Measurements from ENCODE around the gene SETDB2.

The SETDB2 gene

GRCh38 chr13:49524740-49525501 lies 80.8 kb downstream of the SETDB2 start:
- DNase-seq (ENCODE audit: extremely low spot score, insufficient read length, low read depth): no peak
- FAIRE-seq: no peak

DNA sequence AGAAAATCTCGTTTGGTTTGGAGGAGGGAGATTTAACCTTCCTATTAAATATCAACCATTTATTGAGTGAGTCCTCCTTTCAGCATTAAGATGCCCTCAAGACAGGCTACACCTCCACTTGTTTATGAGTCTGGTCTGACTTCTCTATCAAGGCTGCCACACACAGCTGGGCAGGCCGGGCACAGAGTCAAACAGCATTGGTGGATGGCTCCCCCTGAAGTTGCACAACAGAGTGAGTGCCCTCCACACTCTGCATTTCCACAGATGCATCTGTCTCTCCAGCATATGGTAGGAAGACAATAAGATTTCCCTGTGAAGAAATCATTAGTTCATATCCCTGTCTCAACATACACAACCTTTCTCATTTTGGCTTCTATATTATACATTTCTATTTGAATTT lies 83.0 kb downstream of the SETDB2 start:
- FAIRE-seq (no peak), DNase-seq (ENCODE audit: extremely low spot score, insufficient read length, low read depth) (no peak)

DNA sequence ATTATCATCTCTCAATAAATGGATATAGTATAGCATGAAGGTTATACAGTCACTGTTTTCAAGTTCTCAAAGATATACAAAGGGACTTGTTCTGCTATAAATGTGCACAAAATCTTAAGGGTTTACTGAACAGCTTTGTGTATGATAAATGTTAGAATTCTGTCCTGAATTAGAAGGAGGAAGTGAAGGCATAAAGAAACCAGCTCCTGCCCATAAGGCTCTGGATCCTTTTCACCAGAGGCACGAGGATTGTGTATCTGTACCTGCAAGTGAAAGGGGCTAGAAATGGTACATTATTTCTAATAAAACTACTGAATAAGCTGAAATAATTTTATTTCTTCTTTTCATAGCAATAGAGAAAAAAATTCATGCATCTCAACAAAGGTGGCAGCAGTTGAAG lies 84.1 kb downstream of the SETDB2 start:
- FAIRE-seq (no peak), DNase-seq (ENCODE audit: extremely low spot score, insufficient read length, low read depth) (no peak)

DNA sequence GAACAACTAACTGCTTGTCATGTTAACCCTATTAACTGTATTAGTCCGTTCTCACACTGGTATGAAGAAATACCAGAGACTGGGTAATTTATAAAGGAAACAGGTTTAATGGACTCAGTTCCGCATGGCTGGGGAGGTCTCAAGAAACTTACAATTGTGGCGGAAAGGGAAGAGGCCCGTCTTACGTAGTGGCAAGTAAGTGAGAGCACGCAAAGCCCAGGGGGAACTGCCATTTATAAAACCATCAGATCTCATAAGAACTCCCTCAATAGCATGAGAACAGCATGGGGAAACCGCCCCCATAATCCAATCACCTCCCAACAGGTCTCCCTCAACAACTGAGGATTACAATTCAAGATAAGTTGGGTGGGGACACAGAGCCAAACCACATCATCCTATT lies 86.4 kb downstream of the SETDB2 start:
- DNase-seq (ENCODE audit: extremely low spot score, insufficient read length, low read depth): no peak
- peak; percentile 89 for FAIRE-seq

DNA sequence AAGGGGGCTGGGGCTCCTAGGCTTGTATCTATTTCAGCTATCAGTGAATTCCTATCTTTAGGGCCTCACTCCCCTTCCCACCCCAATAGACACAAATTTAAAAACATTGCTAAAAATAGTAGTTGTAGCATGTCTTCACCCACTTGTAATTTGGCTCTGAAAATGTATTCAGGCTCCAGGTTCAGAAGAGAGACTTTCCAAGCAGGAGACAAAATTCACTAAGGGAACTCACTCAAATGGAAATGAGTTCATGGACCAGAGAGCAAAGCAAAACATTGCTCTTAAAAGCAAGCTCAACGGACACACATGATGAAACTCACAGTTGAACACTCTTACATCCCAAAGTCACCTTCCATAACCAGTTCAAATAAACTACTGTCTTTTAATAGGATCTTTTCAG lies 88.5 kb downstream of the SETDB2 start:
- FAIRE-seq: peak; percentile 64
- DNase-seq (ENCODE audit: extremely low spot score, insufficient read length, low read depth): no peak

- peak; percentile 5 for FAIRE-seq
- DNase-seq (ENCODE audit: extremely low spot score, insufficient read length, low read depth): no peak
Observed at GRCh38 chr13:49533011-49533410, 88.9 kb downstream of the SETDB2 start.

DNA sequence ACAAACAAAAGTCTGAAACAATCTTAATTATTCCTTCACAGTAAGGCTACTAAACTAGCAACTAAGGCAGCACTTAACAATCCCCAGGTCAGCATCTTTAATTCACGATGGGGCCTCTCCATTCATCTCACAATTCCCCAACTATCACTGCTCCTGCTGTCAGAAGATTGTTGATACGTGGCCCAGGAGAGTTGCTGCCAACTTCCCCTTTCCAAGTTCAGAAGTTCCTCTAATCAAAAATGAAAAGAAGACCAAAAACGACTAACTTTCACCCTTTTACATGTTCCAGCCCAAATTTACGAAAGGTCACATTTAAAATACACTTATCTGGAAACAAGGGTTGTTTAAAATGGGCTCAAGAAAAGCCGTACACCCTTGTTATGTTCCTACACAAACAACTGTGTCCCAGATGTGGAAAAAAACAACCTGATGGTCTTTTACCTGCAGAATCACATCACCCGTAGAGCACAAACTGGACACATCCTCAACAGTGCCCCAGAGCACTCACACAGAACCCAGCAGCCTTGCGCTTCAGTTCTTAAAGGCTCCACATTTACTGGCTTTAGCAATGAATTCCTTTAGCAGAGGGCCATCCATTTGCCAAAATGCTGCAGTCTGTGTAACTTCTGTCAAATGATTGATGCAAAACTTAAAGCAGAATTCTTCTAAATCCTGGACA lies 89.7 kb downstream of the SETDB2 start:
- DNase-seq (ENCODE audit: extremely low spot score, insufficient read length, low read depth) (no peak), FAIRE-seq (peak; percentile 51)

- FAIRE-seq: peak; percentile 78
- no peak for DNase-seq (ENCODE audit: extremely low spot score, insufficient read length, low read depth)
Observed at GRCh38 chr13:49536144-49536873, 92.2 kb downstream of the SETDB2 start.

- DNase-seq (ENCODE audit: extremely low spot score, insufficient read length, low read depth): no peak
- no peak for FAIRE-seq
Observed at GRCh38 chr13:49538404-49538803, 94.3 kb downstream of the SETDB2 start.

- FAIRE-seq (no peak), DNase-seq (ENCODE audit: extremely low spot score, insufficient read length, low read depth) (no peak)
Observed at GRCh38 chr13:49539313-49539712, 95.2 kb downstream of the SETDB2 start.

- FAIRE-seq: no peak
- DNase-seq (ENCODE audit: extremely low spot score, insufficient read length, low read depth): no peak
Observed at GRCh38 chr13:49539746-49540145, 95.7 kb downstream of the SETDB2 start.

- DNase-seq (ENCODE audit: extremely low spot score, insufficient read length, low read depth): no peak
- peak; percentile 81 for FAIRE-seq
Observed at GRCh38 chr13:49540552-49540951, 96.5 kb downstream of the SETDB2 start.

DNA sequence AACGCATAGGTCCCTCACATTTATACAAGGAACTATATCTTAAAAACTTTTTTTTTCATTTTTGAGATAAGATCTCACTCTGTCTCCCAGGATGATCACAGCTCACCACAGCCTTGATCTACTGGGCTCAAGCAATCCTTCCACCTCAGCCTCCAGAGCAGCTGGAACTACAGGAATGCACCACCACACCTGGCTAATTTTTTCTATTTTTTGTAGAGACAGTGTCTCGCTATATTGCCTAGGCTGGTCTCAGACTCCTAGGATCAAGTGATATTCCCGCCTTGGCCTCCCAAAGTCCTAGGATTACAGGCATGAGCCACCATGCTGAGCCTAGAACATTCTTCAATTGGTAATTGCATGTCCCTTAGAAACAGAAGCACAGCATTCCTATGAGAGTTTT lies 99.6 kb downstream of the SETDB2 start:
- FAIRE-seq (no peak), DNase-seq (ENCODE audit: extremely low spot score, insufficient read length, low read depth) (no peak)

All from GM18507 (cell line).